Activated effector memory CD4-positive, alpha-beta T cell treated with anti-CD3 and anti-CD28 coated beads, Interleukin-2, amount 50 U/mL, for 16 hours (primary cell): Measurements from ENCODE around the gene ZNF574.
A peak's percentile ranks its signal among the peaks of the same experiment; 100 is the strongest.
"Not testable (repeated sequence)": the region's sequence is repeated elsewhere in the genome, so short reads cannot be mapped to it uniquely, and the experiment has no call there.

Experiments used
- DNase-seq: peaks from one replicate; pipeline ENCODE4 v3.0.0-alpha.2; 2020

The ZNF574 gene

GRCh38 chr19:42080764-42081375 is 4.9 kb downstream of the ZNF574 start:
- no peak for DNase-seq

- no peak for DNase-seq
Measured at GRCh38 chr19:42081584-42082203, 5.7 kb downstream of the ZNF574 start.

- DNase-seq: no peak
Measured at GRCh38 chr19:42083537-42083936, 7.6 kb downstream of the ZNF574 start.

GRCh38 chr19:42086188-42086736 is 10.3 kb downstream of the ZNF574 start:
- DNase-seq: no peak

GRCh38 chr19:42086770-42087550 is 11.0 kb downstream of the ZNF574 start:
- no peak for DNase-seq

GRCh38 chr19:42088471-42089190 is 12.7 kb downstream of the ZNF574 start:
- DNase-seq: no peak

- DNase-seq: no peak
Measured at GRCh38 chr19:42089191-42089750, 13.3 kb downstream of the ZNF574 start.

GRCh38 chr19:42089772-42090171 is 13.8 kb downstream of the ZNF574 start:
- no peak for DNase-seq

- DNase-seq: no peak
Measured at GRCh38 chr19:42090672-42091071, 14.7 kb downstream of the ZNF574 start.

- DNase-seq: peak; percentile 60
Measured at GRCh38 chr19:42091300-42091699, 15.3 kb downstream of the ZNF574 start.

- no peak for DNase-seq
Measured at GRCh38 chr19:42091742-42092141, 15.8 kb downstream of the ZNF574 start.

GRCh38 chr19:42092350-42092749 is 16.4 kb downstream of the ZNF574 start:
- DNase-seq: peak; percentile 77

GRCh38 chr19:42093505-42093904 is 17.5 kb downstream of the ZNF574 start:
- no peak for DNase-seq

- DNase-seq: no peak
Measured at GRCh38 chr19:42093926-42094325, 18.0 kb downstream of the ZNF574 start.

GRCh38 chr19:42095142-42095813 is 19.3 kb downstream of the ZNF574 start:
- no peak for DNase-seq

GRCh38 chr19:42095814-42096230 is 19.9 kb downstream of the ZNF574 start:
- no peak for DNase-seq

- DNase-seq: no peak
Measured at GRCh38 chr19:42096255-42096837, 20.4 kb downstream of the ZNF574 start.

- no peak for DNase-seq
Measured at GRCh38 chr19:42097461-42097860, 21.5 kb downstream of the ZNF574 start.

GRCh38 chr19:42098781-42099180 is 22.8 kb downstream of the ZNF574 start:
- DNase-seq: no peak

- no peak for DNase-seq
Measured at GRCh38 chr19:42099336-42099925, 23.5 kb downstream of the ZNF574 start.

GRCh38 chr19:42100241-42100640 is 24.3 kb downstream of the ZNF574 start:
- not testable (repeated sequence) for DNase-seq
